ENCODE results near the gene DCAF5. TPM values are rescaled to one million over a fixed set of nuclear protein-coding genes. Genes with fewer than 3 reads are reported as not detected.

DCAF5 gene
- total and polyA plus RNA-seq, 2 of the 8 experiments (the other 6 are each of a cell fraction or from before 2014, with no cell fraction given) = 24.3 to 31.0 TPM

DNA sequence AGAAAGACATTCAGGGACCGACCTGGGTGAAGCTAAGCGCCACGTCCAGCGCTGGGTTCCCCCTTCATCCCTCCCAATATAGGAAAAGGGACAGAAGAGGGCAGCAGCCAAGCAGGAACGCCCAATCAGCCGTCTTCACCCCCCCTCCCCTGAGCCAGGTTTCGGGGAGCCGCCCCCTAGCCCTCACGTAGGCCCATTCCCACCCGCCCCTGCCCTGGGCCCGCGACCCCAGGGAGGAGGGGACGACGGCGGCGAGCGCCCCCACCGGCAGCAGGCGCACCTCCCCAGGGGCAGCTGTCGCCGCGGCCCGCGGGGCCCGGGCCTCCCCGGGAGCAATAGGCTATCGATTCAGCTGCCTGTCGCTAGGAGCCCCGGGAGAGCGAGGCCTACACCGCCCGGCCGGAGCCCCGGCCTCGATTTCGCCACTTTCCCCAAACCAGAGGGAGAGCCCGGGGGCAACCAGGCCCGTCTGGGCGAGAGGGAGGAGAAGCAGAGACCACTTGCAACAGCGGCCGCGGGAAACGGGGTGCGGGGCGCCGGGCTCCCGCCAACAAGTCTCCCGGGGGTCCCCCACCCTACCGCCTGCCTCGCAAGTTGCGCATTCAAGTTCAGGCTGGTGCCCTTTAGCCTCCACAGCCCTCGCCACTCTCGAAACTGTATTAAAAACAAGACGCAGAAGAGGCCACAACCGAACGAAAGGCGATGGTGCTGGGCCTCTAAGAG, 1.3 kb downstream of the DCAF5 start (continued):
- TF ChIP-seq, protein P1, sequence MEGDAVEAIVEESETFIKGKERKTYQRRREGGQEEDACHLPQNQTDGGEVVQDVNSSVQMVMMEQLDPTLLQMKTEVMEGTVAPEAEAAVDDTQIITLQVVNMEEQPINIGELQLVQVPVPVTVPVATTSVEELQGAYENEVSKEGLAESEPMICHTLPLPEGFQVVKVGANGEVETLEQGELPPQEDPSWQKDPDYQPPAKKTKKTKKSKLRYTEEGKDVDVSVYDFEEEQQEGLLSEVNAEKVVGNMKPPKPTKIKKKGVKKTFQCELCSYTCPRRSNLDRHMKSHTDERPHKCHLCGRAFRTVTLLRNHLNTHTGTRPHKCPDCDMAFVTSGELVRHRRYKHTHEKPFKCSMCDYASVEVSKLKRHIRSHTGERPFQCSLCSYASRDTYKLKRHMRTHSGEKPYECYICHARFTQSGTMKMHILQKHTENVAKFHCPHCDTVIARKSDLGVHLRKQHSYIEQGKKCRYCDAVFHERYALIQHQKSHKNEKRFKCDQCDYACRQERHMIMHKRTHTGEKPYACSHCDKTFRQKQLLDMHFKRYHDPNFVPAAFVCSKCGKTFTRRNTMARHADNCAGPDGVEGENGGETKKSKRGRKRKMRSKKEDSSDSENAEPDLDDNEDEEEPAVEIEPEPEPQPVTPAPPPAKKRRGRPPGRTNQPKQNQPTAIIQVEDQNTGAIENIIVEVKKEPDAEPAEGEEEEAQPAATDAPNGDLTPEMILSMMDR (IDR thresholded peaks at IDR 0.05; ENCODE audit: control extremely low read depth in 1 of 3, insufficient read depth in 1 of 3, low read depth in 1 of 3, low read length in 3 of 3) = peak in 2 of 3 experiments; percentile 59 to 63; a peak in 3 of 4 replicates
- TF ChIP-seq FOSL1 (IDR thresholded peaks at IDR 0.05; ENCODE audit: insufficient read depth, low read depth, low read length) (no peak), CREB1 (IDR thresholded peaks at IDR 0.05) (peak; percentile 37; the same call in 1 of the 2 replicates), KDM5A (IDR thresholded peaks at IDR 0.05; ENCODE audit: low read length) (no peak; the same call in 1 of the 2 replicates), CHD2 (IDR thresholded peaks at IDR 0.05; ENCODE audit: low read length) (no peak), CBX5 (IDR thresholded peaks at IDR 0.05; ENCODE audit: low read depth, low read length) (no peak), EZH2 (IDR thresholded peaks at IDR 0.05; ENCODE audit: low read depth, low read length, severe bottlenecking) (no peak), SP1 (IDR thresholded peaks at IDR 0.05; ENCODE audit: low read depth, low read length) (no peak), EGR1 (IDR thresholded peaks at IDR 0.05; ENCODE audit: borderline replicate concordance, low read depth, low read length) (no peak), NRF1 (IDR thresholded peaks at IDR 0.05; ENCODE audit: low read depth, low read length) (no peak), SP2 (IDR thresholded peaks at IDR 0.05; ENCODE audit: low read length) (no peak), POLR2A (IDR thresholded peaks at IDR 0.05; ENCODE audit: control extremely low read depth in 1 of 2, low read depth in 2 of 2, low read length in 2 of 2) (no peak), CHD1 (IDR thresholded peaks at IDR 0.05; ENCODE audit: low read depth, low read length) (no peak), HDAC2 (IDR thresholded peaks at IDR 0.05; ENCODE audit: borderline replicate concordance in 1 of 2, low read depth in 2 of 2, low read length in 2 of 2) (peak in 1 of 2 experiments; percentile 66; a peak in 2 of 4 replicates), KDM1A (IDR thresholded peaks at IDR 0.05; ENCODE audit: borderline replicate concordance, low read length) (no peak), TCF12 (IDR thresholded peaks at IDR 0.05; ENCODE audit: low read depth, low read length) (peak; percentile 50; the same call in 1 of the 2 replicates), CTBP2 (IDR thresholded peaks at IDR 0.05; ENCODE audit: borderline replicate concordance, insufficient read depth, insufficient read length, low read length) (no peak), SP4 (IDR thresholded peaks at IDR 0.05; ENCODE audit: low read length) (no peak), JUN (IDR thresholded peaks at IDR 0.05; ENCODE audit: low read depth, low read length) (no peak), SIRT6 (IDR thresholded peaks at IDR 0.05; ENCODE audit: low read length) (no peak), YY1 (IDR thresholded peaks at IDR 0.05; ENCODE audit: low read depth, low read length) (peak; percentile 66; the same call in 1 of the 2 replicates), POLR2AphosphoS5 (IDR thresholded peaks at IDR 0.05; ENCODE audit: low read depth, low read length) (no peak)
- TF ChIP-seq, protein P2, sequence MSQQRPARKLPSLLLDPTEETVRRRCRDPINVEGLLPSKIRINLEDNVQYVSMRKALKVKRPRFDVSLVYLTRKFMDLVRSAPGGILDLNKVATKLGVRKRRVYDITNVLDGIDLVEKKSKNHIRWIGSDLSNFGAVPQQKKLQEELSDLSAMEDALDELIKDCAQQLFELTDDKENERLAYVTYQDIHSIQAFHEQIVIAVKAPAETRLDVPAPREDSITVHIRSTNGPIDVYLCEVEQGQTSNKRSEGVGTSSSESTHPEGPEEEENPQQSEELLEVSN (IDR thresholded peaks at IDR 0.05) = no peak
